ENCODE data around the gene OPCML. TPM values are rescaled to one million over a fixed set of nuclear protein-coding genes. Genes with fewer than 3 reads are reported as not detected.

OPCML gene
- polyA plus RNA-seq, 1 donor (not counting 4 experiments of a cell fraction or from before 2014, with no cell fraction given) = 0.04 TPM

DNA sequence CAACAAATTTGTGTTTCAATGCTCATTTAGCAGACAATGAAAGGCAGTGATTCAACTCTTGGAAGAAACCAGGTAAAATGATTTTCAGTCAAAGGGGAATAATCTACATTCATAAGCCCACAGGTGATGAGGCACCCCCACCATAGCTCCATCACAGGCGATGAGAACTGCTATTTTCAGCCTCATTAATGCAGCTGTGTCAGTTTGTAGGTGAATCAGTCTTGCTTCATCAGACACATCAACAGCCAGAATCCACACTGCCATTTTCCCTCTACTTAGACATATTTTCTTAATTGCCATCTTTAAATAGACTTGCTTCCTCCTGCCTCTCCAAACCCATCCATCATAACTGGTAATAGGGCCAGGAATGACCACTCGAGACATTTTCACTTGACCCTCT lies 701.0 kb downstream of the OPCML start:
- Histone ChIP-seq H3K4me2 (ENCODE audit: control insufficient read depth, extremely low read depth, insufficient read depth, low read depth, low read length) (no peak overlapping the region), H3K27me3 (ENCODE audit: control insufficient read depth, extremely low read depth, insufficient read depth, low read length) (no peaks in the 10 kb centered on the region), H3K4me3 (ENCODE audit: control insufficient read depth in 2 of 3, extremely low read depth in 1 of 3, insufficient read depth in 2 of 3, low read depth in 1 of 3, low read length in 3 of 3) (no peak overlapping the region), H3K27ac (ENCODE audit: control insufficient read depth, insufficient read depth, low read length) (no peak overlapping the region), H3K9me1 (ENCODE audit: control insufficient read depth, extremely low read depth, insufficient read depth, low read length) (no peaks in the 10 kb centered on the region), H3K4me1 (ENCODE audit: control insufficient read depth, extremely low read depth, insufficient read depth, low read length) (no peaks in the 10 kb centered on the region), H3K36me3 (ENCODE audit: control insufficient read depth in 2 of 2, extremely low read depth in 1 of 2, insufficient read depth in 2 of 2, low read length in 2 of 2) (no peaks in the 10 kb centered on the region), H4K20me1 (ENCODE audit: control insufficient read depth, extremely low read depth, insufficient read depth, low read length) (no peaks in the 10 kb centered on the region), H2AFZ (ENCODE audit: control insufficient read depth, low read length) (no peak overlapping the region), H3K79me2 (ENCODE audit: control insufficient read depth, insufficient read depth, low read length) (no peaks in the 10 kb centered on the region), H3K9me3 (ENCODE audit: control insufficient read depth, low read depth, low read length) (no peaks in the 10 kb centered on the region), H3K9ac (ENCODE audit: control insufficient read depth, extremely low read depth, insufficient read depth, low read length) (no peak overlapping the region)
- TF ChIP-seq EZH2 (IDR thresholded peaks at IDR 0.05; ENCODE audit: low read length) = no peak
- TF ChIP-seq, protein P1, sequence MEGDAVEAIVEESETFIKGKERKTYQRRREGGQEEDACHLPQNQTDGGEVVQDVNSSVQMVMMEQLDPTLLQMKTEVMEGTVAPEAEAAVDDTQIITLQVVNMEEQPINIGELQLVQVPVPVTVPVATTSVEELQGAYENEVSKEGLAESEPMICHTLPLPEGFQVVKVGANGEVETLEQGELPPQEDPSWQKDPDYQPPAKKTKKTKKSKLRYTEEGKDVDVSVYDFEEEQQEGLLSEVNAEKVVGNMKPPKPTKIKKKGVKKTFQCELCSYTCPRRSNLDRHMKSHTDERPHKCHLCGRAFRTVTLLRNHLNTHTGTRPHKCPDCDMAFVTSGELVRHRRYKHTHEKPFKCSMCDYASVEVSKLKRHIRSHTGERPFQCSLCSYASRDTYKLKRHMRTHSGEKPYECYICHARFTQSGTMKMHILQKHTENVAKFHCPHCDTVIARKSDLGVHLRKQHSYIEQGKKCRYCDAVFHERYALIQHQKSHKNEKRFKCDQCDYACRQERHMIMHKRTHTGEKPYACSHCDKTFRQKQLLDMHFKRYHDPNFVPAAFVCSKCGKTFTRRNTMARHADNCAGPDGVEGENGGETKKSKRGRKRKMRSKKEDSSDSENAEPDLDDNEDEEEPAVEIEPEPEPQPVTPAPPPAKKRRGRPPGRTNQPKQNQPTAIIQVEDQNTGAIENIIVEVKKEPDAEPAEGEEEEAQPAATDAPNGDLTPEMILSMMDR (optimal IDR thresholded peaks at IDR 0.05 in 1 of 3, IDR thresholded peaks at IDR 0.05 in 1 of 3, conservative IDR thresholded peaks at IDR 0.05 in 1 of 3; ENCODE audit: extremely low read depth in 1 of 3, insufficient read depth in 2 of 3, low read length in 3 of 3) = no peak
- DNase-seq (ENCODE audit: low read depth, low spot score) (no peak), FAIRE-seq (no peak)
- dilution Hi-C loops (cut with MboI; ENCODE audit: extremely low pct_ligation_motif_present, low sequenced_read_pairs) = no loop called here

DNA sequence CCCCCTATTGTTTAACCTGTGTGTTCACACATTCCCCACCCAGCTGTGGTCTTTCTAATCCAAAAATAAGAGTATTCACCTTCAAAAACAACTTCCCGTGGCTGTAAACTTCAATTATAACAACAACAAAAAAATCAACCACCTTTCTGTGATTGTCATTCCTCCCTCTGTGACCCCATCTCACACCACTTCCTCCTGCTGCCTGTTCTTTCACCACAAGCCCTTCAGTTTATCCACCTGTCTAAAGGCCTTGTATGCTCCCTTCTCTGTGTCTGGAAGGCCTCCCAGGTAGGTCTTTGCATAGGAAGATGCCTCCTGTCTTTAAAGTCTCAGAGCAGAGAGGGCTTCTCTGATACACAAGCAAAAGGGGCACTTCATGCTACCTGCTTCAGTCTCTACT lies 707.7 kb downstream of the OPCML start:
- Histone ChIP-seq H3K9ac (ENCODE audit: control insufficient read depth, extremely low read depth, insufficient read depth, low read length) (no peak overlapping the region), H3K9me3 (ENCODE audit: control insufficient read depth, low read depth, low read length) (no peaks in the 10 kb centered on the region), H2AFZ (ENCODE audit: control insufficient read depth, low read length) (no peak overlapping the region), H3K79me2 (ENCODE audit: control insufficient read depth, insufficient read depth, low read length) (no peaks in the 10 kb centered on the region), H3K9me1 (ENCODE audit: control insufficient read depth, extremely low read depth, insufficient read depth, low read length) (no peaks in the 10 kb centered on the region), H4K20me1 (ENCODE audit: control insufficient read depth, extremely low read depth, insufficient read depth, low read length) (no peaks in the 10 kb centered on the region), H3K4me3 (ENCODE audit: control insufficient read depth in 2 of 3, extremely low read depth in 1 of 3, insufficient read depth in 2 of 3, low read depth in 1 of 3, low read length in 3 of 3) (no peak overlapping the region), H3K36me3 (ENCODE audit: control insufficient read depth in 2 of 2, extremely low read depth in 1 of 2, insufficient read depth in 2 of 2, low read length in 2 of 2) (no peaks in the 10 kb centered on the region), H3K4me2 (ENCODE audit: control insufficient read depth, extremely low read depth, insufficient read depth, low read depth, low read length) (no peak overlapping the region), H3K27me3 (ENCODE audit: control insufficient read depth, extremely low read depth, insufficient read depth, low read length) (no peaks in the 10 kb centered on the region), H3K27ac (ENCODE audit: control insufficient read depth, insufficient read depth, low read length) (no peak overlapping the region), H3K4me1 (ENCODE audit: control insufficient read depth, extremely low read depth, insufficient read depth, low read length) (no peaks in the 10 kb centered on the region)
- no peak for DNase-seq (ENCODE audit: low read depth, low spot score)
- TF ChIP-seq EZH2 (IDR thresholded peaks at IDR 0.05; ENCODE audit: low read length) = no peak
- TF ChIP-seq, protein P1 (optimal IDR thresholded peaks at IDR 0.05 in 1 of 3, IDR thresholded peaks at IDR 0.05 in 1 of 3, conservative IDR thresholded peaks at IDR 0.05 in 1 of 3; ENCODE audit: extremely low read depth in 1 of 3, insufficient read depth in 2 of 3, low read length in 3 of 3) = no peak
- no peak for FAIRE-seq
- dilution Hi-C loops (cut with MboI; ENCODE audit: extremely low pct_ligation_motif_present, low sequenced_read_pairs) = no loop called here

Data from keratinocyte (primary cell).